Right atrium auricular region (tissue), 2 donors: Measurements from ENCODE around the gene TRMT2B. TPM values are rescaled to one million over a fixed set of nuclear protein-coding genes. Genes with fewer than 3 reads are reported as not detected.
A peak's percentile ranks its signal among the peaks of the same experiment; 100 is the strongest.

Experiments used
- DNase-seq: peaks from one replicate; pipeline ENCODE4 v3.0.0-alpha.2; 2019; ENCODE audit warnings: low spot score
- H3K27ac ChIP-seq, 2 donors: fragments of 200-600 bp; sonication (generic); 1 replicate in 1 of 2; 2 replicates in 1 of 2; pipeline ENCODE4 v1.5.1; 2016 to 2019
- H3K27me3 ChIP-seq, 2 donors: fragments of 200-600 bp; sonication (generic); one replicate each; pipeline versions ENCODE4 v1.5.1 to v1.6.0; 2017 to 2019
- H3K36me3 ChIP-seq: fragments of 200-600 bp; sonication (generic); one replicate; pipeline ENCODE4 v1.5.1; 2016
- H3K4me1 ChIP-seq, 2 donors: fragments of 200-600 bp; sonication (generic); one replicate each; pipeline versions ENCODE4 v1.5.1 to v1.6.0; 2017 to 2019
- H3K4me3 ChIP-seq, 2 donors: fragments of 200-600 bp; sonication (generic); 1 replicate in 1 of 2; 2 replicates in 1 of 2; pipeline ENCODE4 v1.5.1; 2017 to 2019; ENCODE audit warnings: mild to moderate bottlenecking in 1 of 2, moderate library complexity in 1 of 2
- H3K9me3 ChIP-seq, 2 donors: fragments of 200-600 bp; sonication (generic); one replicate each; pipeline ENCODE4 v1.5.1; 2019
- total RNA-seq, 2 donors: library from RNA; depleted of rRNA; stranded (reverse); fragments of >200 nt; gene quantifications; one replicate each; pipeline ENCODE4 v1.1.0, GENCODE V29; 2016
- TF ChIP-seq, protein P1 (sequence below), 2 donors: fragments of 200-600 bp; sonication (generic); IDR thresholded peaks; one replicate each; pipeline ENCODE4 v1.5.1; 2019; ENCODE audit warnings: antibody characterized with exemption in 2 of 2

TRMT2B gene
- total RNA-seq = 10 to 100 TPM; 14.0 to 19.1 TPM

- TF ChIP-seq, protein P1, sequence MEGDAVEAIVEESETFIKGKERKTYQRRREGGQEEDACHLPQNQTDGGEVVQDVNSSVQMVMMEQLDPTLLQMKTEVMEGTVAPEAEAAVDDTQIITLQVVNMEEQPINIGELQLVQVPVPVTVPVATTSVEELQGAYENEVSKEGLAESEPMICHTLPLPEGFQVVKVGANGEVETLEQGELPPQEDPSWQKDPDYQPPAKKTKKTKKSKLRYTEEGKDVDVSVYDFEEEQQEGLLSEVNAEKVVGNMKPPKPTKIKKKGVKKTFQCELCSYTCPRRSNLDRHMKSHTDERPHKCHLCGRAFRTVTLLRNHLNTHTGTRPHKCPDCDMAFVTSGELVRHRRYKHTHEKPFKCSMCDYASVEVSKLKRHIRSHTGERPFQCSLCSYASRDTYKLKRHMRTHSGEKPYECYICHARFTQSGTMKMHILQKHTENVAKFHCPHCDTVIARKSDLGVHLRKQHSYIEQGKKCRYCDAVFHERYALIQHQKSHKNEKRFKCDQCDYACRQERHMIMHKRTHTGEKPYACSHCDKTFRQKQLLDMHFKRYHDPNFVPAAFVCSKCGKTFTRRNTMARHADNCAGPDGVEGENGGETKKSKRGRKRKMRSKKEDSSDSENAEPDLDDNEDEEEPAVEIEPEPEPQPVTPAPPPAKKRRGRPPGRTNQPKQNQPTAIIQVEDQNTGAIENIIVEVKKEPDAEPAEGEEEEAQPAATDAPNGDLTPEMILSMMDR (IDR thresholded peaks at IDR 0.05) = no peak
- H3K27me3 ChIP-seq = no peaks in the 10 kb centered on the region
- H3K4me3 ChIP-seq = peak within 1 kb of the TSS; percentile 57 to 63
- DNase-seq = peak; percentile 84
- peak within 1 kb of the TSS; percentile 78 to 89 for H3K27ac ChIP-seq
- H3K4me1 ChIP-seq = no peaks in the 10 kb centered on the region
- H3K9me3 ChIP-seq = no peaks in the 10 kb centered on the region
- no peaks in the 10 kb centered on the region for H3K36me3 ChIP-seq
Observed at GRCh38 chrX:101051549-101052302, at the start of gene TRMT2B. Gene TRMT2B, minus strand, starts transcription at chrX:101052111. Its CDS starts 9,822 bp downstream, at chrX:101042289.

DNA sequence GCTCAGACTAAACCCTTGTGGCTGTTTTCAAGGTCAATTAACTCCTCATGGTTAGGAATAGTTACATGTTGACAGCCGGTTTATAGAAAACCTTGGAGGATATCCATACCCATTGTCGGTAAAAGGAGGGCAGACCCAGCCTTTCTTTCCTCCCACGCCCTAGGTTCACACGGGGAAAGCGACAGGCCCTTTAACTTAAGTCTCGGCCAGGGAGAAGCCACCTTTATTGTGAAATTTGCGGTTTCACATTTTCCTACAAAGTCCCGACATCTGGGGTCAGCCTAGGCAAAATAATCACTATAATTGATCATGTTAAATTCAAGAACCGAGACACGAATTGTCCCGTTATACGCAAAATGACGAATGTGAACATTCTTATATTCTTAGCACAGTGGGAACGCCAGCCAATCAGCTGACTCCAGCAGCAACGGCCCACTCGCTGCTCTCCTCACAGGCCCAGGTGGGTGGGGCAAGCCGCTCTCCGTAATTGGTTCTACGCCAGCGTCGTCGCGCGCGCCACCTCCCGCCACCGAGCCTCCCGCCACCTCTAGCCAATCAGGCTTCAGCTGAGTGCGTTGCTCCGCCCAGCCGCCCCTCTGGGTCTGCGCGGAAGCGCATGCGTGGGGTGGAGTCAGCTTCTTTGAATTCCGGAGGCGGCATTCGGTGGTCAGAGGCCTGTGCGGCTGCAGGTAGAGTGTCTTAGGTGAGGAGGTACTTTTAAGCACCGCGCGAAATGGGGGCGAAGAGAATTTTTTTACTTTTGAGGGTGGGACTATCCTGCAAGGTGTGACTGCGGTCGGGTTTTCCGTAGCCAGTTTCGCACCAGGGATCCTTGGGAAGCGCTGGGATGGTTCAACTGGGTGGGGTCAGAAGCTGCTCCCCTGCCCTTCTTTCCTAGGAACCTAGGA is 45.9 kb upstream of the TRMT2B start, which contains the start of gene CENPI:
Gene CENPI (plus strand): TSS at position 659 of the 908 bp plus-strand sequence. CDS start 2,867 bp downstream, outside the sequence.
- peak; percentile 93 for DNase-seq

GRCh38 chrX:101091817-101092216 is 39.9 kb upstream of the TRMT2B start:
- H3K9me3 ChIP-seq = no peaks in the 10 kb centered on the region
- no peak overlapping the region for H3K4me3 ChIP-seq
- no peaks in the 10 kb centered on the region for H3K36me3 ChIP-seq
- no peak overlapping the region for H3K27ac ChIP-seq
- DNase-seq = no peak
- no peaks in the 10 kb centered on the region for H3K4me1 ChIP-seq
- H3K27me3 ChIP-seq = no peaks in the 10 kb centered on the region
- TF ChIP-seq, protein P1 (IDR thresholded peaks at IDR 0.05) = no peak

More for the DNA sequence above, 45.9 kb upstream of the TRMT2B start, which contains the start of gene CENPI:
- Histone ChIP-seq H3K4me3 (peak within 1 kb of the TSS; percentile 33 to 48), H3K27me3 (no peaks in the 10 kb centered on the region), H3K27ac (peak within 1 kb of the TSS; percentile 77 to 78), H3K4me1 (no peaks in the 10 kb centered on the region), H3K9me3 (no peaks in the 10 kb centered on the region), H3K36me3 (no peaks in the 10 kb centered on the region)
- TF ChIP-seq, protein P1 (IDR thresholded peaks at IDR 0.05) = no peak

GRCh38 chrX:101081231-101081630 is 29.3 kb upstream of the TRMT2B start:
- no peak for DNase-seq
- H3K27ac ChIP-seq = no peak overlapping the region
- no peaks in the 10 kb centered on the region for H3K9me3 ChIP-seq
- H3K4me1 ChIP-seq = no peaks in the 10 kb centered on the region
- H3K4me3 ChIP-seq = no peak overlapping the region
- H3K27me3 ChIP-seq = no peaks in the 10 kb centered on the region
- TF ChIP-seq, protein P1 (IDR thresholded peaks at IDR 0.05) = no peak
- no peaks in the 10 kb centered on the region for H3K36me3 ChIP-seq

- TF ChIP-seq, protein P1 (IDR thresholded peaks at IDR 0.05) = no peak
- H3K9me3 ChIP-seq = no peaks in the 10 kb centered on the region
- H3K27ac ChIP-seq = no peak overlapping the region
- no peak for DNase-seq
- no peaks in the 10 kb centered on the region for H3K4me1 ChIP-seq
- H3K27me3 ChIP-seq = no peaks in the 10 kb centered on the region
- no peaks in the 10 kb centered on the region for H3K36me3 ChIP-seq
- no peak overlapping the region for H3K4me3 ChIP-seq
Observed at GRCh38 chrX:101080326-101081124, 28.6 kb upstream of the TRMT2B start.
